Progenitor cell of endocrine pancreas (in vitro differentiated cells): ENCODE measurements around the gene MYO9B. TPM values are rescaled to one million over a fixed set of nuclear protein-coding genes. Genes with fewer than 3 reads are reported as not detected.

Source experiments
- DNase-seq: peaks from one replicate; pipeline ENCODE4 v3.0.0; 2021; ENCODE audit warnings: low spot score; ENCODE audit not compliant: unreplicated experiment
- H3K27ac Mint-ChIP-seq: 2 replicates; pipeline ENCODE4 v1.8.0; 2021; ENCODE audit warnings: mild to moderate bottlenecking, moderate library complexity, mixed read lengths
- H3K27me3 Mint-ChIP-seq: 2 replicates; pipeline ENCODE4 v1.8.0; 2021; ENCODE audit warnings: mixed read lengths
- H3K36me3 Mint-ChIP-seq: 2 replicates; pipeline ENCODE4 v1.8.0; 2022; ENCODE audit warnings: mixed read lengths; ENCODE audit not compliant: insufficient read depth
- H3K4me1 Mint-ChIP-seq: 2 replicates; pipeline ENCODE4 v1.8.0; 2021; ENCODE audit warnings: low read depth, mixed read lengths
- H3K4me3 Mint-ChIP-seq: 2 replicates; pipeline ENCODE4 v1.8.0; 2021; ENCODE audit warnings: low read depth, mild to moderate bottlenecking, moderate library complexity, mixed read lengths
- H3K9me3 Mint-ChIP-seq: 2 replicates; pipeline ENCODE4 v1.8.0; 2021; ENCODE audit warnings: low read depth, mixed read lengths
- CTCF ChIP-seq: fragments of 200-600 bp; sonication (generic); IDR thresholded peaks from one replicate; pipeline ENCODE4 v1.5.0; 2021; ENCODE audit warnings: antibody characterized with exemption, mild to moderate bottlenecking; ENCODE audit not compliant: unreplicated experiment
- total RNA-seq: library from RNA; stranded (reverse); gene quantifications from 2 replicates; pipeline ENCODE4 v1.2.1, GENCODE V29; 2021

MYO9B gene
- total RNA-seq, 1 donor from 2014 or later = 79.7 TPM

- no peak for TF ChIP-seq CTCF
- Mint-ChIP-seq H3K4me1 (no peaks in the 10 kb centered on the region), H3K4me3 (no peak overlapping the region), H3K36me3 (no peaks in the 10 kb centered on the region), H3K27ac (no peak overlapping the region), H3K9me3 (no peaks in the 10 kb centered on the region), H3K27me3 (peaks cover 18% of the 10 kb centered on the region)
- DNase-seq = no peak
Measured at GRCh38 chr19:17031741-17032140, 43.8 kb upstream of the MYO9B start.

GRCh38 chr19:17035842-17036424 is 39.6 kb upstream of the MYO9B start:
- TF ChIP-seq CTCF = no peak
- Mint-ChIP-seq H3K36me3 (no peaks in the 10 kb centered on the region), H3K4me3 (no peak overlapping the region), H3K27me3 (peaks cover 16% of the 10 kb centered on the region), H3K9me3 (no peaks in the 10 kb centered on the region), H3K27ac (no peak overlapping the region), H3K4me1 (no peaks in the 10 kb centered on the region)
- DNase-seq = no peak

GRCh38 chr19:17036640-17037039 is 38.9 kb upstream of the MYO9B start:
- no peak overlapping the region for H3K4me3 Mint-ChIP-seq
- peaks cover 1% of the 10 kb centered on the region for H3K4me1 Mint-ChIP-seq
- peaks cover 16% of the 10 kb centered on the region for H3K27me3 Mint-ChIP-seq
- no peak for TF ChIP-seq CTCF
- DNase-seq = no peak
- no peaks in the 10 kb centered on the region for H3K36me3 Mint-ChIP-seq
- H3K27ac Mint-ChIP-seq = no peak overlapping the region
- H3K9me3 Mint-ChIP-seq = no peaks in the 10 kb centered on the region

GRCh38 chr19:17037184-17037583 is 38.4 kb upstream of the MYO9B start:
- H3K4me3 Mint-ChIP-seq = no peak overlapping the region
- peaks cover 16% of the 10 kb centered on the region for H3K27me3 Mint-ChIP-seq
- H3K27ac Mint-ChIP-seq = no peak overlapping the region
- no peaks in the 10 kb centered on the region for H3K36me3 Mint-ChIP-seq
- no peak for DNase-seq
- peaks cover 1% of the 10 kb centered on the region for H3K4me1 Mint-ChIP-seq
- no peak for TF ChIP-seq CTCF
- H3K9me3 Mint-ChIP-seq = no peaks in the 10 kb centered on the region

- no peak for DNase-seq
- peaks cover 10% of the 10 kb centered on the region for H3K27me3 Mint-ChIP-seq
- H3K27ac Mint-ChIP-seq = no peak overlapping the region
- no peak overlapping the region for H3K4me3 Mint-ChIP-seq
- H3K9me3 Mint-ChIP-seq = no peaks in the 10 kb centered on the region
- H3K4me1 Mint-ChIP-seq = peaks cover 1% of the 10 kb centered on the region
- no peaks in the 10 kb centered on the region for H3K36me3 Mint-ChIP-seq
- no peak for TF ChIP-seq CTCF
Measured at GRCh38 chr19:17037966-17038500, 37.5 kb upstream of the MYO9B start.
